ENCODE data around the gene SCN2B.
A peak's percentile ranks its signal among the peaks of the same experiment; 100 is the strongest.

The SCN2B gene, protein sequence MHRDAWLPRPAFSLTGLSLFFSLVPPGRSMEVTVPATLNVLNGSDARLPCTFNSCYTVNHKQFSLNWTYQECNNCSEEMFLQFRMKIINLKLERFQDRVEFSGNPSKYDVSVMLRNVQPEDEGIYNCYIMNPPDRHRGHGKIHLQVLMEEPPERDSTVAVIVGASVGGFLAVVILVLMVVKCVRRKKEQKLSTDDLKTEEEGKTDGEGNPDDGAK

DNA sequence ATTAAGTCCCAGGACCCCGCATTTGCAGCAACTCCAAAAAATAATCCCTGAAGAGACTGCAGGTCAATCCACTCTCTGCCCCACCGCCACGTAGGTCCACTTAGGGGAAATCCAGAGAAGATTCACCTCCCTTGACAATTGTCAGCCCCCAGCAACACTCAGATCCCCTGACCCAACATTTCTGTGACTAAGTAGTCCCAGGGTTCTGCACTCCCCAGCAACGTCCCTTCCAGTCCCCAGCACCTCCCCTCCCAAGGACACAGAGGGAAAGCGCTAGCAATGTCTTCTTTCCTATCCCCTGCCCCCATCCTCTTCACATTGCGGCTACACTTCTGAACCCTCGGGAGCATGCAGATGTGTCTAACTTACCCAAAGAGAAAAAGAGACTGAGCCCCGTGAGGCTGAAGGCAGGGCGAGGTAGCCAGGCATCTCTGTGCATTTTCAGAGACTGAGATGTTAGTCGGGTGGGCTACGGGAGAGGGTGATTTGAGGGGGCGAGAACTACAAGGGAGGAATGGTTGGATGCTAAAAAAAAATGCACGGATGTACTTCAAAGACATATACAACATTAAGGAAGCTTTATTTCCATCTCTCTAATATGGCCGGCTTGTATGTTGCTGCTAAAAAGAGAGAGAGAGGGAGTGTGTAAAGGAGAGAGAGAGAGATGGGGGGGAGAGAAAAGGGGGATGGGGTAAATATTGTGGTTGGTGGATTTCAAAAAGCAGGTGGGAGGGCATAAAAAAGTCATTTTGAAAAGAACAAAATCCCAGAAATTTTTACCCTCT is at the start of gene SCN2B:
TSS of gene SCN2B (minus strand) at position 647 of the 785 bp plus-strand sequence. CDS start at position 439, 208 bp downstream.
- DNase-seq (ENCODE audit: low spot score), result no peak

DNA sequence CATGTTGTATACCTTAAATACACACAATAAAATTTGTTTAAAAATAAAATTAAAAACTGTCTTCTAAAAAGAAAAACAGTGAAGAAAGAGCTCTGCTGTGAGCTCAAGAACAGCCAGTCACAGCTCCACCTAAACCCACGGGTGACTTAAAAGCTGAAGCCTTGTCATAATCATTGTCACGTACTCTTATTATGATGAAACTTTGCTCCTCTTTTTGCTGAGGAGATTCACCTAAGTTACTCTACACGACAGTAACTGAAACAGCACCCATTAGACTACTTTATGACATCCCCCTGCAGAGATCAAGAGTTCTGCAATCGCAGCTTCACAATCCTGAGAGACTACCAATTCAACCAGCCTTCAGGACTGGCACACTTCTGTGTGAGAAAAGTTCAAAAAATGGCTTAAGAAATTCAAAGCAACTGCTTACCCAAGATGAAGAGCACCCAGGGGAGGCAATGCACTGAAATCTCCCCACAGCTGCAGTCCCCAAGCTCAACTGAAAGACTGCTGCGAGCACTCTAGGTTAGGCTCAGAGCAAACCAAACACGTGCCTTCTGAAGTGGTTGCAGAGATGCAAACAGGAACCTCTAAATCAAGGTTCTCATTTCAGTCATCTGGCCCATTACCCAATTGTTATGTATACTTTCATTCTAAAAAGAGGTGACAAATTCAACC is 48.2 kb upstream of the SCN2B start, which contains the start of gene JAML:
TSS of gene JAML (minus strand) at position 501 of the 678 bp plus-strand sequence. CDS start 10,145 bp downstream, outside the sequence.
- DNase-seq (ENCODE audit: low spot score), result no peak

DNA sequence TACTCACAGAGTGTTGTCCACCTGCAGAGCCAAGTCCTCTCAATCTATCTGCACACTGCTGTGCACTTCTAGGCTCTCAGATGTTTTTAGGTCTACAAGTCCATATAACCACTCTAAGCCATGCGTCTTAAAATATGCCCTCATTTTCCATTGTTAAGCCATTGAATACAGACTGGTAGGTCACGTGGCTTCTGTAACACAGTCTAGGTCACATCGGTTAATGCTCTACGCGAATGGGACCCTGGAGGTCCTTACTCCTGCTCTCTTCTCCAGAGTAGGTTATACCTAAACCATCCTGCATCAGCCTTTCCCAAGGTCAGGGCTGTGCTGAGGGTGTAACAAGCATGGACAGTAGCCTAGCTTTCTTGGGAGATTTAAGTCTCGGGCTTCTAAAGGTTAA is 47.6 kb upstream of the SCN2B start:
- DNase-seq (ENCODE audit: low spot score), result no peak

DNA sequence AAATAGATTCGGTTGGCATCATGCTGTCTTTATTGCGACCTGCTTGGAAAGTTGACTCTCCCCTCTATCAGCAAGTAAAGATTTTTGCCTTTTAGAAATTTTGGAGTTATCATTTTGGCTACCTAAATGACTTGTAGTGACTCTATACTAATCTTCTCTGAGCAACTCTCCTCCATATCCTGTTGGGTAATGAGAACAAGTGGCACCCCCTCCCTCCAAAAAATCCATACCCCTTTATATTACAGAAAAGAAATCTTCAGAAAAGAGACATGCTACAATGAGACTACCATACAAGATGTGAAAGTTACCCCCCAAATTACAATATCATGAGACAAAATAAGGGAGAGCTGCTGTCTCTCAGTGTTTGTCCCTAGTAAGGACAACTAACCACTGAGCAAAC is 47.1 kb upstream of the SCN2B start:
- no peak for DNase-seq (ENCODE audit: low spot score)

DNA sequence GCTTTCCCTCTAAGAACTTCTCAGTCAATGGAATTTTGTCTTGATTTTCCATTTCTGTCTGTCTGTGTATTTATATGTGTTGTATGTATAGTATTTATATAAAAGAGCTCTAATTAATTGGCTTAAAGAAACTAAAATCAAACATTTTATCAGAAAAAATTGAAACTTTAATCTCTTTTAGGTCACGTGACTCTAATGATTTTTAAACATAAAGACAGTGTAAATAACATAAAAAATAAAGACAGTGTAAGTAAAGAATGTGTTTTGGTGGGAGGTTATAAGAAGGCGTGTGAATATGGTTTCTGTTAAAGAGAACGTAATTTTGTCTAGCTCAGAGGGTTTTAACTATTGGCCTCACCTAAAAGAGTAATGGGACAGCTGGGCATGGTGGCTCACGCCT is 46.0 kb upstream of the SCN2B start:
- no peak for DNase-seq (ENCODE audit: low spot score)

DNA sequence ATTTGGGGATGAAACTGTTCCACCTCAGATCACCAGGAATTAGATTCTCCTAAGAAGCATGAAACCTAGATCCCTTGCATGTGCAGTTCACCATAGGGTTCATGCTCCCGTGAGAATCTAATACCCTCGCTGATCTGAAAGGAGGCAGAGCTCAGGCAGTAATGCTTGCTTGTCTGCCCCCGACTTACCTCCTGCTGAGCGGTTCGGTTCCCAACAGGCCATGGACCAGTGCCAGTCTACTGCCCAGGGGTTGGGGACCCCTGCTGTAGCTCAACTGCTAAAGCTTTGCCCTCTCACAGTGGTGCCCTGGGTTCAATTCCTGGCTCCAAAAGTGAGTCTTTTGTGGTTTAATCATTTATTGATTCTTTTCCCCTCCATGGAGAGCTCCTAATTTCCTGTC is 45.0 kb upstream of the SCN2B start:
- DNase-seq (ENCODE audit: low spot score), result no peak

DNA sequence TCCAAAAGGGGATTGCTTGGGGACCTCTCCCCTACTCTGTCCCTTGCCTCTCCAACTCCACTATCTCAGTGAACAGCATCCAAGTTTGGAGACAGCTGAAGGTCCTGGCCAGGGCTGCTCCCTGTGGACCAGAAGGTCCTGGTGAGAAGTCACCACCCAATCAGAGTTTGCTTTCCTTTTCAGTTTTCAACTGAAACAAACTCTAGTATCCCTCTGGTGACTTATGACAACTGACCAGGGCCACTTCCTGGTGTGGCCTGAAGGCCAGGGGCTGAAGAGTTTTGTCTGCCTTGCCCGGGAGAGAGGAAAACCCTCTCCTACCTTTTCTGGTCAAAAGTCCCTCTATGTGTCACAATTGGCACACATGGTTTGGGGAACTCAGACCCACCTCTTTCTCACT is 43.3 kb upstream of the SCN2B start:
- DNase-seq (ENCODE audit: low spot score), result no peak

DNA sequence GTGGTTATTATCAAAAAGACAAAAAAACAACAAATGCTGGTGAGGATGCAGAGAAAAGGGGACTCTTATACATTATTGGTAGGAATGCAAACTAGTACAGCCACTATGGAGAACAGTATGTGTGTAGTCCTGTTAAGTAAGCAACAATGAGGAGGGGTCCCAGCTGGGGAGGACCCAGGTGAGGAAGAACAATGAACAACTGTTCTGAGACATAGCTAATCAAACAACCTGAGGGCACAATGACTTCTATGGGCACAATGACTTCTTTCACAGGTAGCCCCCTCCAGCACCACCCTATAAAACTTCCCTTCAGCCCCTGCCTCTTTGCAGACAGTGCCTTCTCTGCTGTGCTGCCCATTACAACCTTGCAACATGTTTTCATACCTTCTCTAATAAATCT is 42.8 kb upstream of the SCN2B start:
- no peak for DNase-seq (ENCODE audit: low spot score)

DNA sequence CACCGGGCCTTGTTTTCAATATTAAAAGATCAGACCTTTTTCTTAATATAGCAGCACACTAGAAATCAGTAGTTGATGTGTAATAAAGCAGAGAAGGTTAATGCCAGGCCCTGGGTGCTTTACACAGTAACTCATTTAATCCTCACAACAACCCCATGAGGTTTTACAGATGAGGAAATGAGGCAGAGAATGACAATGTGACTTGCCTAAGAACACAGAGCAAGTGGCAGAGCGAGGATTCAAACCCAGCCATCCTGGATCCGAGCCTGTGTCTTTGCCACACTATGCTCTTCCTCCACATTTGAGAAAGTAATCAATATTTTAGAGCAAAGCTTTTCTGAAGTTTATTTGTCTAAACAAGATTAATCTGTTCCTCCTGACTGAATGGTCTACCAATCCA is 41.1 kb upstream of the SCN2B start:
- no peak for DNase-seq (ENCODE audit: low spot score)

DNA sequence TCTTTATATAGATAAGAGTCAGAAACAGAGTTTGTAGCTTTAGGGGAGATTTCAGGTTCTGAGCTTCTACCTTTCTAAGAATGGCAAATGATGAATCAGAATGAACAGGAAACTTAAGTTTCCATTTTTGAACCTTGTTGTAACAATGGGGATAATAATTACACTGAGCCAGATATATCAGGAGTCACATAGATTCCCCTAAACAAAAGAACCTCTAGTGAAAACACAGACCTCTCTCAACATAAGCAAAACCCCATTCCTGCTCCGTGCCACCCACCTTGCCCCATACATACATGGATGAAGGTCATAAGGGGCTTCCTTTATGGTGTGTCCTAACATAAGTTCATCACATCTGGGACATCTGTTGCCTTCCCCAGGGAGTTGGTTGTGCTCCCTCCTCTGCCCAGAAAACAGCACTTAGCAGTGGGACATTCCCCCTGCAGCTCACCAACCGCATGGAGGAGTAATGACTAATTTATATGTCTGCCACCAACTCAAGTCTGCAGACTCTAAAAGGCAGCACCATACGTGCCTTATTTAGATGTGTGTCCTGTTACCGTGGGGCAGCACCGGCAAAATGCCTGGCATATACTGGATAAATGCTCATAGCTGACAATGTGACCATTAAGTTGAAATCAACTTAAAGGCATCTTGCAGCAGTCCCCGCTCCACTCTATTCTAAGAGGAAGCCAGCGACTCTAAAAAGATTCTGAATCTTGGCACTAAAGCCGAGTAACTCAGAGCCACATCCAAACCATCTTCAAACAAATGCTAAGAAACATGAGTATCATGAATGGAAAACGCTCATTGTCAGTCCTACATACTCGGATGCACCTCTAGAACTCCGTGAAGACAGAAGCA is 40.4 kb upstream of the SCN2B start:
- DNase-seq (ENCODE audit: low spot score), result no peak

DNA sequence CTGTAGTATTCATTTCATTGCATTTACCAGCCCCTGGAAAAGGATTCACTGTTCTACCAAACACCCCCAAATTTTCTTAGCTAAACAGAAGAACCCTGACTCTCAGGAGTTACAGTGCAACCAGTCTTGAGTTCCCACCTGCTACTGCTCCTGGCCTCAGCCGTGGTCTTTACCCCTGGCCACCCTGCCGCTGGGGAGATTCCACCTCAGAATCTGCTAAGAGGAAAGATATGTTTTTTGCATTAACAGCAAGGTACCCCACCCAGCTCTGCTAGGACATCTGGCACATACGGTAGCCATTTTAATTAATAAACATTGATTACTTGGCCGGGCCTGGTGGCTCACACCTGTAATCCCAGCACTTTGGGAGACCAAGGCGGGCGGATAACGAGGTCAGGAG is 39.3 kb upstream of the SCN2B start:
- DNase-seq (ENCODE audit: low spot score), result no peak

DNA sequence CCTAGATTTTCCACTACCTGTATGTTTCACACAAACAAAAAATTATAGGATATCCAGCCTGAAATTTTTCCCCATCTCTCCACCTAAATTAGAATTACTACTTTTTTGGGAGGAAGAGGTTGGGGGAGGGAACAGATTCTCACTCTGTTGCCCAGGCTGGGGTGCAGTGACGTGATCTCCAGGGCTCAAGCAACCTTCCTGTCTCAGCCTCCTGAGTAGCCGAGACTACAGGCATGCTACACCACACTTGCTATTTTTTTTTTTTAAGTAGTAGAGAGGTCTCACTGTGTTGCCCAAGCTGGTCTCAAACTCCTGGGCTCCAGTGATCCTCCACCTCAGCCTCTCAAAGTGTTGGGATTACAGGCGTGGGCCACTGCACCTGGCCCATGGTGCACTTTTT is 38.8 kb upstream of the SCN2B start:
- no peak for DNase-seq (ENCODE audit: low spot score)

DNA sequence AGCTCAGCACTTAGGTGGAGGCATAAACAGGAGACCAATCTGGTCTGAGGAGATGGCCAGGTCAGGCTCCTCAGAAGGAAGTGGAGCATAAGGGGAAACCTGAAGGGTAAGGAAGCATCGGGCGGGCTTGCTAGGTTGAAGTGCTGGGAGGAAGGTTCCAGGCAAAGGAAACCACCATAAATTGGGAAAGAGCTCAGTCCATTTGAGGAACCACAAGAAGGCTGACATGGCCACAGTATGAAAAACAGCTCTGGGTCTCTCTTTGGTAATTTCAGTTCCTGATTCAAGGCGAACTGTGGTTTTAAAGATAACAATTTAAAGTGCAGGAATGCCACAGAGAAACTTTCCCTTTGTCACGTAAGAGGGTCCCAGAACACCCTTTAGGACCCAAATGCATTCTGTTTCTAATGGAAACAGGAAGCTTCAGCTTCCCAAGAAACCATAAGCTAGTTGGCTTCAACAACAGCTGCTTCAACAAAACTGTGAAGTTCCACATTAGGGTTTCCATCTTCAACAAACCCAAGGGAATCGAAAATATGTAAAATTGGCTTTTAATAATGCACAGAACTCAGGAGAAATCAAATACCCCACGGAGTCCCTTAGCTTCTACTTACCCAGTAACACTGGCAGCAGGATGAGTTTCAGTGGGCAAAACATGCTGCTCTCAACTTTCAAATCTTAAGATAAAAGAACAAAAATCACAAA is 37.9 kb upstream of the SCN2B start:
- DNase-seq (ENCODE audit: low spot score), result no peak

DNA sequence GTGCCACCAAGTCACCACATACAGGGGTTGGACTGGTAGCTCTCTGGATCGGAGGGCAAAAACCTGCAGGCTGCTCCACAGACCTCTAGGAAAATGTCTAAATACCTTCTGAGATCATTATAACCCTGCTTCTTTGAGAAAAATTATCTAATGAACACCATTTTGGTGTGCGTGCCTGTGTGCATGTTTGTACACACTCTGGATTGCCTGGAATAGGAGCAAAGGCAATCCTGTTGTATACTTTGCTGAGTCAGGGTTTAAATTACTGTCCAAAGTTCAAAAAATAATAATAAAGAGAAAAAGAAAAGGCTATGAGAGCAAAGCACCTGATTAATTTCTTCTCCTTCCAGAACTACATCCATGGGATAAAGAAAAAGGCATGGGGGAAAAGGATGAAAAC is 37.3 kb upstream of the SCN2B start:
- no peak for DNase-seq (ENCODE audit: low spot score)

DNA sequence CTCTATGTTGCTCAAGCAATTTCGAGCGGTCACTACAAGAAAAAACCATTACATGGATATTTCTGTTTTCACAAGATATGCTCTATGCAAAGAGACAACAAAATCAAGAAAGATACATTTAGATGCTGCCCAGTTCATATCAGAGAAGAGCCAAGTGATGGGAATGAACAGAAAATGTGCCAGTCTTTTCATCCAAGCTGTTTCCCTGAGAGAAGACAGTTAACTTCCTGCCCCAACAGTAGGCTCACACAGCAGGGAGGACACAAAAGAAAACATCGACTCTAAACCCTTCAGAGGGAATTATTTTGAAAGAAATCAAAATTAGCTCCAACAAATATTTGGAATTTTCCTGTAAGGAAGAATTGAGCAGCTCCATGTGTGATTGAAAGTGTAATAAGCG is 36.8 kb upstream of the SCN2B start:
- no peak for DNase-seq (ENCODE audit: low spot score)

DNA sequence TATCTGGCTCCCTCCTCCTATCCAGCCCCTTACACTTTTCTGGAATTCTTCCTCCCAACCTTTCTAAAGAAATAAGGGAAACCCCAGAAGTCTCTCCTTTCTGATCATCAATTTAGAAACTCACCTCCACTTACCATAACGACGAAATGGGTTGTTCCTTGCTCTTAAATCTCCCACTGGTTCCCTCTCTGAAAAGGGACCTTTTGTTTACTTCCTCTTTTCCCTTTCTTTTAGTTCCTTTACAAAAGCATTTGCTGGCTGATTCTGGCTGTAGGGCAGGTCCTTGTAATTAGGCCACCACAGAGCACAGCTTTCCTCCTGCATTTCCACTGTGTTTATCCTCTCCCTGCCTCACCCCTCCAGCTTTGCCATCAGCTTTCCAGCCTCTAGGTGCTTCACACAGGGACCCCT is 36.3 kb upstream of the SCN2B start:
- no peak for DNase-seq (ENCODE audit: low spot score)

DNA sequence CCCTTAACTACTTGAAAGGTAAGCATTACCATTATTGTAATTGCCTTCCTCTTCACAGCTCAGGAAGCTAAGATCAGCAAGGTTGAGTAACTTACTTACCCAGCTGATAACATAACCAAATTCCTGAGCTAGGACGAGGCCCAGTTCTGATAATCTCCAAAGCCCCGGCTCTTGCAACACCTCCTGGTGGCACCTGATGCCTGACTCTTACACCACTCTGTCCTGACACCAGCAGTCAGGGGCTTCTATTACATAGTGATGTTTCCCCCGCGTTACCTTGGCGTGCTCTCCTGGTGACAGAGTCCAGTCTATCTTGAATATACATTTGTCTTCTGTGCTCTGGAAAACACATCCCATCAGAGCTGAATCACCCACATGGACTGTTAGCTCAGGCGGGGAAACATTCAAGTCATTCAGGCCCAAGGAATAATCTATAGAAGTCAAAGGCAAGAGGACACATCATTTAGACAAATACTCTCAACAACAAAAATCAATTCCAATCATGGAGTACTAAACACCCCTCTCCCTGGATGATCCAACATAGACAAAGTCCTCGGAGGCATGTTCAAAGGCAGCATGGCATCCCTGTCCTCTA is 35.8 kb upstream of the SCN2B start:
- peak; percentile 35 for DNase-seq (ENCODE audit: low spot score)

DNA sequence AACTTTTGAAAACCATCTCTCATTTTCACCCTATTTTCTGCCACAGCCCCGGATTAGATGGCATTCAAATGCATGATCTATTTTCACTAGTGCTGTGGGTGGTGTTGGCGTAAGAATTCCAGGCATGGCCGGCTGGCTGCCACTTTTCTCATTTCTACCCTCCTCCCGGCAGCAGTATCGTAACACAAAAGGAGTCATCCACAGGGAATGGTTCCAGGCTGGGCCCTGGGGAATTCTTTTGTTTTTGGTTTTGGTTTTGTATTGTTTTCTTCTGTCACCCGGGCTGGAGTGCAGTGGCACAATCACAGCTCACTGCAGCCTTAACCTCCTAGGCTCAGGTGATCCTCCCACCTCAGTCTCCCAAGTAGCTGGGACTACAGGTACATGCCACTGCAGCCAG is 34.6 kb upstream of the SCN2B start:
- no peak for DNase-seq (ENCODE audit: low spot score)

DNA sequence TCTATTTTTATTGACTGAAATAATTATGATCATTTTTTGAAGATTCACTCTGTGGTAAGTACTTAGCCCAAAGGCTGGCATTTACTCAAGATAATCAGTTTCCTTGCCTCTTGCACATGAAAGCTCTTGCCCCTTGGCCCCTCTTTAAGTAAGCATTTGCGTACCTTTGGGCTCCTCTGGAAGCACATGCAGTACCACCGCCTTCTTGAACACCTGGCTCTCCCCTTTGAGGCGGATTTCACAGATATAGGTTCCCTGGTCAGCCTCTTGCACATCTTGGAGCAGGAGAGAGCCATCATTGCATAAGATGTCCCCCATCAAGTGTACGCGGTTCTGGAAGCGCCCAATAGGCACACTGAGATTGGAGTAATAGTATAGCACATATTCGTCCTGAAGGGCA is 33.9 kb upstream of the SCN2B start:
- no peak for DNase-seq (ENCODE audit: low spot score)

DNA sequence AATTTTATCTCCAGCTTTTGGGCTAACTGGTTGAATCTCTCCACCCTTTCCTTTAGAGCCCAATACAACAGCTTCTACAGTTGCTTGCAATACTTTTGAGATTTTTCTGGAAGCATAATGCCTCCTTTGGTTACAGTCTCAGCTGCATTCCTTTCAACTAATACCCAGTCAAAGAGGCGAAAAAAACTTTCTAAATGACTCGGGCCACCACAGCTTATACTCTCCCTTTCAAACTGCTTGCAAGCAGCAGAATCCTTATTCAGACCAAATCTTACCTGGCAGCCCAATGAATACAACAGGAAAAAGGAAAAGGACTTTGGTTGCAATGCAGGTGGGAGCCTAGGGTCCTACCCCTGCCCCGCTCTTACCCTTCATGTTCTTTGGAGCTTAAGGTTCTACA is 32.6 kb upstream of the SCN2B start:
- DNase-seq (ENCODE audit: low spot score), result no peak

DNA sequence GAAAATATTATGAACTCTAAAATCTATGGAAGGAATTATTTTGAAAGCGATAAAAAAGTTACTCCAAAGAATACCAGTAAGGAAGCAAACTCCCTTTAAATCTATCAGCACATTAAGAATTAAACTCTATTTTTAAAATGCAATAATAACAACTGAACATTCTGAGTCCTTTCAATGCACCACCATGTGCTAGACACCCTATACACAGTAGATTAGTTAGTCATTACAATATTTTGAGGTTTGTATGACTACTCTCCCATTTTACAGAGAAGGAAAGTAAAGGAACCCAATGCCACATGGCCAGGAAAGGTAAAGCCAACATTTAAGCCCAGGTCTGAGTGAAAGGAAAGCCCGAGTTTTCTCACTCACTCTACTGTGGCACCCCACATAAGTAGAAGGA is 30.6 kb upstream of the SCN2B start:
- DNase-seq (ENCODE audit: low spot score), result no peak

All from HuH-7.5 (cell line).